WTC11 (cell line): Measurements from ENCODE around the gene ENO2.

Experiments
- ELF4 ChIP-seq: sonication (generic); formaldehyde crosslinking; IDR thresholded peaks from 2 replicates; pipeline ENCODE4 v1.8.1; 2022; ENCODE audit warnings: low read depth, mild to moderate bottlenecking, moderate library complexity, missing genetic modification reagents
- IRF2 ChIP-seq: sonication (generic); formaldehyde crosslinking; IDR thresholded peaks from 2 replicates; pipeline ENCODE4 v1.8.0; 2022; ENCODE audit warnings: low read depth, missing genetic modification reagents, borderline replicate concordance
- KAT7 ChIP-seq: sonication (generic); formaldehyde crosslinking; IDR thresholded peaks from 2 replicates; pipeline ENCODE4 v1.8.1; 2023; ENCODE audit warnings: missing genetic modification reagents, mild to moderate bottlenecking, borderline replicate concordance
- NFYB ChIP-seq: sonication (generic); formaldehyde crosslinking; conservative IDR thresholded peaks from 2 replicates; pipeline ENCODE4 v1.8.0; 2022; ENCODE audit warnings: low read depth, missing genetic modification reagents
- TEAD1 ChIP-seq: sonication (generic); formaldehyde crosslinking; IDR thresholded peaks from 2 replicates; pipeline ENCODE4 v1.8.0; 2022; ENCODE audit warnings: mild to moderate bottlenecking, missing genetic modification reagents
- TEAD4 ChIP-seq: sonication (generic); formaldehyde crosslinking; IDR thresholded peaks from 2 replicates; pipeline ENCODE4 v1.8.0; 2022; ENCODE audit warnings: mild to moderate bottlenecking, missing genetic modification reagents
- TP53 ChIP-seq: sonication (generic); formaldehyde crosslinking; IDR thresholded peaks from 2 replicates; pipeline ENCODE4 v1.8.1; 2023; ENCODE audit warnings: mild to moderate bottlenecking, missing genetic modification reagents
- ZNF423 ChIP-seq: fragments of 250-450 bp; sonication (Bioruptor Pico); IDR thresholded peaks from 2 replicates; pipeline ENCODE4 v2.1.2; 2022; ENCODE audit warnings: mild to moderate bottlenecking, moderate library complexity
- TF ChIP-seq, protein P1 (sequence below): fragments of 200-600 bp; IDR thresholded peaks from 2 replicates; pipeline ENCODE4 v1.8.0; 2022; ENCODE audit warnings: antibody characterized with exemption
- TF ChIP-seq, protein P2 (sequence below): sonication (generic); formaldehyde crosslinking; conservative IDR thresholded peaks from 2 replicates; pipeline ENCODE4 v1.8.1; 2022; ENCODE audit warnings: mild to moderate bottlenecking, missing genetic modification reagents
- TF ChIP-seq, protein P3 (sequence below): sonication (generic); formaldehyde crosslinking; IDR thresholded peaks from 2 replicates; pipeline ENCODE4 v1.8.0; 2022; ENCODE audit warnings: mild to moderate bottlenecking, missing genetic modification reagents
- TF ChIP-seq, protein P4 (sequence below): sonication (generic); formaldehyde crosslinking; IDR thresholded peaks from 2 replicates; pipeline ENCODE4 v1.8.1; 2022; ENCODE audit warnings: mild to moderate bottlenecking, missing genetic modification reagents, moderate library complexity, borderline replicate concordance
- TF ChIP-seq, protein P5 (sequence below): sonication (generic); formaldehyde crosslinking; conservative IDR thresholded peaks from 2 replicates; pipeline ENCODE4 v1.8.1; 2023; ENCODE audit warnings: mild to moderate bottlenecking, low read depth, missing genetic modification reagents, moderate library complexity
- TF ChIP-seq, protein P6 (sequence below): sonication (generic); formaldehyde crosslinking; IDR thresholded peaks from 2 replicates; pipeline ENCODE4 v1.8.1; 2023; ENCODE audit warnings: mild to moderate bottlenecking, missing genetic modification reagents, moderate library complexity

DNA sequence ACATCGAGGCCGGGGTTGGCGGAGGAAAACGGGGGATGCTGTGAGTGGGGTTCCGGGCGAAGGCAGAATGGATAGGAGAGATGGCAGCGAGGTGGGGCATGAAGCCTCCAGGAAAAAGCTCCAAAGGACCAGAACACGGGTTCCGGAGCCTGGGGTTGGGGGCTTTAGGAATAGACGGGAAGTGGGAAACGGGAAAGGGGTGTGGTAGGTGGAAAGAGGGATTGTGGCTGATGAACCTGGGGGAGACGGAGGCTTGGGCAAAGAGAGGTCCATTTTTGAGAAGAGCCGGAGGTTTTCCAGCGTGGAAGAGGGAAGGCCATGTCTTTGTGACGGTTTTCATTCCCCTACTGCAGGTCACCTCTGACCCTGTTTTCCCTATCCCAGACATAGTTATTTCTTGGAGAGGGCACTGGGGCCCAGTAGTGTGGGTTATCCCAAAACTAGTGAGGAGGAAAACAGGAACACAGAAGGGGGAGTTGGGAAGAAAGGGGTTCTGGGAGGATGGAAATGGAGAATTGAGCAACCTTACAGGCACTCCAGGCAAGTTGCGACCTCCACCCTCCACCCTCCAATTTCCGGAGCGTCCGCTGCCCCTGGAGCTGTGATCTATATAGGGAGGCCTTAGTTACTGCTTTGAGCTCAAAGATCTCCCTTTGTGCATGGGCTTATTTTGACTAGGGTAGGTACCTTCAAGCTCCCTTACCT is 14.5 kb downstream of the ENO2 start:
- TF ChIP-seq, protein P1, sequence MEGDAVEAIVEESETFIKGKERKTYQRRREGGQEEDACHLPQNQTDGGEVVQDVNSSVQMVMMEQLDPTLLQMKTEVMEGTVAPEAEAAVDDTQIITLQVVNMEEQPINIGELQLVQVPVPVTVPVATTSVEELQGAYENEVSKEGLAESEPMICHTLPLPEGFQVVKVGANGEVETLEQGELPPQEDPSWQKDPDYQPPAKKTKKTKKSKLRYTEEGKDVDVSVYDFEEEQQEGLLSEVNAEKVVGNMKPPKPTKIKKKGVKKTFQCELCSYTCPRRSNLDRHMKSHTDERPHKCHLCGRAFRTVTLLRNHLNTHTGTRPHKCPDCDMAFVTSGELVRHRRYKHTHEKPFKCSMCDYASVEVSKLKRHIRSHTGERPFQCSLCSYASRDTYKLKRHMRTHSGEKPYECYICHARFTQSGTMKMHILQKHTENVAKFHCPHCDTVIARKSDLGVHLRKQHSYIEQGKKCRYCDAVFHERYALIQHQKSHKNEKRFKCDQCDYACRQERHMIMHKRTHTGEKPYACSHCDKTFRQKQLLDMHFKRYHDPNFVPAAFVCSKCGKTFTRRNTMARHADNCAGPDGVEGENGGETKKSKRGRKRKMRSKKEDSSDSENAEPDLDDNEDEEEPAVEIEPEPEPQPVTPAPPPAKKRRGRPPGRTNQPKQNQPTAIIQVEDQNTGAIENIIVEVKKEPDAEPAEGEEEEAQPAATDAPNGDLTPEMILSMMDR, result no peak
- no peak for TF ChIP-seq TP53
- no peak for TF ChIP-seq NFYB (CRISPR knock-in tag)
- TF ChIP-seq, protein P2, sequence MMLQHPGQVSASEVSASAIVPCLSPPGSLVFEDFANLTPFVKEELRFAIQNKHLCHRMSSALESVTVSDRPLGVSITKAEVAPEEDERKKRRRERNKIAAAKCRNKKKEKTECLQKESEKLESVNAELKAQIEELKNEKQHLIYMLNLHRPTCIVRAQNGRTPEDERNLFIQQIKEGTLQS (CRISPR knock-in tag), result no peak
- TF ChIP-seq ZNF423 (CRISPR knock-in tag), result no peak
- TF ChIP-seq, protein P3, sequence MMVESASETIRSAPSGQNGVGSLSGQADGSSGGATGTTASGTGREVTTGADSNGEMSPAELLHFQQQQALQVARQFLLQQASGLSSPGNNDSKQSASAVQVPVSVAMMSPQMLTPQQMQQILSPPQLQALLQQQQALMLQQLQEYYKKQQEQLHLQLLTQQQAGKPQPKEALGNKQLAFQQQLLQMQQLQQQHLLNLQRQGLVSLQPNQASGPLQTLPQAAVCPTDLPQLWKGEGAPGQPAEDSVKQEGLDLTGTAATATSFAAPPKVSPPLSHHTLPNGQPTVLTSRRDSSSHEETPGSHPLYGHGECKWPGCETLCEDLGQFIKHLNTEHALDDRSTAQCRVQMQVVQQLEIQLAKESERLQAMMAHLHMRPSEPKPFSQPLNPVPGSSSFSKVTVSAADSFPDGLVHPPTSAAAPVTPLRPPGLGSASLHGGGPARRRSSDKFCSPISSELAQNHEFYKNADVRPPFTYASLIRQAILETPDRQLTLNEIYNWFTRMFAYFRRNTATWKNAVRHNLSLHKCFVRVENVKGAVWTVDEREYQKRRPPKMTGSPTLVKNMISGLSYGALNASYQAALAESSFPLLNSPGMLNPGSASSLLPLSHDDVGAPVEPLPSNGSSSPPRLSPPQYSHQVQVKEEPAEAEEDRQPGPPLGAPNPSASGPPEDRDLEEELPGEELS (CRISPR knock-in tag), result no peak
- TF ChIP-seq TEAD1, result no peak
- TF ChIP-seq ELF4, result no peak
- TF ChIP-seq, protein P4, sequence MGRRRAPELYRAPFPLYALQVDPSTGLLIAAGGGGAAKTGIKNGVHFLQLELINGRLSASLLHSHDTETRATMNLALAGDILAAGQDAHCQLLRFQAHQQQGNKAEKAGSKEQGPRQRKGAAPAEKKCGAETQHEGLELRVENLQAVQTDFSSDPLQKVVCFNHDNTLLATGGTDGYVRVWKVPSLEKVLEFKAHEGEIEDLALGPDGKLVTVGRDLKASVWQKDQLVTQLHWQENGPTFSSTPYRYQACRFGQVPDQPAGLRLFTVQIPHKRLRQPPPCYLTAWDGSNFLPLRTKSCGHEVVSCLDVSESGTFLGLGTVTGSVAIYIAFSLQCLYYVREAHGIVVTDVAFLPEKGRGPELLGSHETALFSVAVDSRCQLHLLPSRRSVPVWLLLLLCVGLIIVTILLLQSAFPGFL (CRISPR knock-in tag), result no peak
- TF ChIP-seq, protein P5, sequence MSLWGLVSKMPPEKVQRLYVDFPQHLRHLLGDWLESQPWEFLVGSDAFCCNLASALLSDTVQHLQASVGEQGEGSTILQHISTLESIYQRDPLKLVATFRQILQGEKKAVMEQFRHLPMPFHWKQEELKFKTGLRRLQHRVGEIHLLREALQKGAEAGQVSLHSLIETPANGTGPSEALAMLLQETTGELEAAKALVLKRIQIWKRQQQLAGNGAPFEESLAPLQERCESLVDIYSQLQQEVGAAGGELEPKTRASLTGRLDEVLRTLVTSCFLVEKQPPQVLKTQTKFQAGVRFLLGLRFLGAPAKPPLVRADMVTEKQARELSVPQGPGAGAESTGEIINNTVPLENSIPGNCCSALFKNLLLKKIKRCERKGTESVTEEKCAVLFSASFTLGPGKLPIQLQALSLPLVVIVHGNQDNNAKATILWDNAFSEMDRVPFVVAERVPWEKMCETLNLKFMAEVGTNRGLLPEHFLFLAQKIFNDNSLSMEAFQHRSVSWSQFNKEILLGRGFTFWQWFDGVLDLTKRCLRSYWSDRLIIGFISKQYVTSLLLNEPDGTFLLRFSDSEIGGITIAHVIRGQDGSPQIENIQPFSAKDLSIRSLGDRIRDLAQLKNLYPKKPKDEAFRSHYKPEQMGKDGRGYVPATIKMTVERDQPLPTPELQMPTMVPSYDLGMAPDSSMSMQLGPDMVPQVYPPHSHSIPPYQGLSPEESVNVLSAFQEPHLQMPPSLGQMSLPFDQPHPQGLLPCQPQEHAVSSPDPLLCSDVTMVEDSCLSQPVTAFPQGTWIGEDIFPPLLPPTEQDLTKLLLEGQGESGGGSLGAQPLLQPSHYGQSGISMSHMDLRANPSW (CRISPR knock-in tag), result no peak
- no peak for TF ChIP-seq IRF2 (CRISPR knock-in tag)
- TF ChIP-seq, protein P6, sequence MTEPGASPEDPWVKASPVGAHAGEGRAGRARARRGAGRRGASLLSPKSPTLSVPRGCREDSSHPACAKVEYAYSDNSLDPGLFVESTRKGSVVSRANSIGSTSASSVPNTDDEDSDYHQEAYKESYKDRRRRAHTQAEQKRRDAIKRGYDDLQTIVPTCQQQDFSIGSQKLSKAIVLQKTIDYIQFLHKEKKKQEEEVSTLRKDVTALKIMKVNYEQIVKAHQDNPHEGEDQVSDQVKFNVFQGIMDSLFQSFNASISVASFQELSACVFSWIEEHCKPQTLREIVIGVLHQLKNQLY (CRISPR knock-in tag), result no peak
- no peak for TF ChIP-seq TEAD4 (CRISPR knock-in tag)
- TF ChIP-seq KAT7 (CRISPR knock-in tag), result no peak
